ENCODE data around the gene DIS3L2.

Gene DIS3L2

GRCh38 chr2:231926761-231927565, 34.5 kb upstream of the DIS3L2 start:
- no peak for TF ChIP-seq SIN3A (IDR thresholded peaks at IDR 0.05; ENCODE audit: borderline replicate concordance, insufficient read depth, low read length)
- TF ChIP-seq REST (IDR thresholded peaks at IDR 0.05; ENCODE audit: insufficient read depth in 1 of 2, low read depth in 2 of 2, low read length in 2 of 2), result no peak
- TF ChIP-seq FOXP2 (optimal IDR thresholded peaks at IDR 0.05; ENCODE audit: borderline replicate concordance, extremely low read depth, extremely low read length, insufficient read depth), result no peak
- TF ChIP-seq TAF1 (IDR thresholded peaks at IDR 0.05; ENCODE audit: borderline replicate concordance, insufficient read depth, low read length), result no peak
- no peak for TF ChIP-seq POLR2AphosphoS5 (IDR thresholded peaks at IDR 0.05; ENCODE audit: low read depth, low read length)

GRCh38 chr2:231927566-231927890, 34.0 kb upstream of the DIS3L2 start:
- TF ChIP-seq SIN3A (IDR thresholded peaks at IDR 0.05; ENCODE audit: borderline replicate concordance, insufficient read depth, low read length) (no peak), REST (IDR thresholded peaks at IDR 0.05; ENCODE audit: insufficient read depth in 1 of 2, low read depth in 2 of 2, low read length in 2 of 2) (no peak), POLR2AphosphoS5 (IDR thresholded peaks at IDR 0.05; ENCODE audit: low read depth, low read length) (no peak), TAF1 (IDR thresholded peaks at IDR 0.05; ENCODE audit: borderline replicate concordance, insufficient read depth, low read length) (no peak), FOXP2 (optimal IDR thresholded peaks at IDR 0.05; ENCODE audit: borderline replicate concordance, extremely low read depth, extremely low read length, insufficient read depth) (no peak)

- no peak for TF ChIP-seq FOXP2 (optimal IDR thresholded peaks at IDR 0.05; ENCODE audit: borderline replicate concordance, extremely low read depth, extremely low read length, insufficient read depth)
- no peak for TF ChIP-seq SIN3A (IDR thresholded peaks at IDR 0.05; ENCODE audit: borderline replicate concordance, insufficient read depth, low read length)
- TF ChIP-seq REST (IDR thresholded peaks at IDR 0.05; ENCODE audit: insufficient read depth in 1 of 2, low read depth in 2 of 2, low read length in 2 of 2), result no peak
- no peak for TF ChIP-seq POLR2AphosphoS5 (IDR thresholded peaks at IDR 0.05; ENCODE audit: low read depth, low read length)
- no peak for TF ChIP-seq TAF1 (IDR thresholded peaks at IDR 0.05; ENCODE audit: borderline replicate concordance, insufficient read depth, low read length)
Observed at GRCh38 chr2:231928481-231928880, 33.0 kb upstream of the DIS3L2 start.

GRCh38 chr2:231928901-231929725, 32.4 kb upstream of the DIS3L2 start:
- no peak for TF ChIP-seq SIN3A (IDR thresholded peaks at IDR 0.05; ENCODE audit: borderline replicate concordance, insufficient read depth, low read length)
- no peak for TF ChIP-seq TAF1 (IDR thresholded peaks at IDR 0.05; ENCODE audit: borderline replicate concordance, insufficient read depth, low read length)
- no peak for TF ChIP-seq REST (IDR thresholded peaks at IDR 0.05; ENCODE audit: insufficient read depth in 1 of 2, low read depth in 2 of 2, low read length in 2 of 2)
- no peak for TF ChIP-seq FOXP2 (optimal IDR thresholded peaks at IDR 0.05; ENCODE audit: borderline replicate concordance, extremely low read depth, extremely low read length, insufficient read depth)
- no peak for TF ChIP-seq POLR2AphosphoS5 (IDR thresholded peaks at IDR 0.05; ENCODE audit: low read depth, low read length)

Measured in PFSK-1 (cell line).